Activated naive CD4-positive, alpha-beta T cell (primary cell): ENCODE measurements around the gene AKR1B15.
"Not testable (repeated sequence)": the region's sequence is repeated elsewhere in the genome, so short reads cannot be mapped to it uniquely, and the experiment has no call there.

Experiments
- DNase-seq, 4 experiments: peaks; one replicate each; lab custom pipeline; 2025; lab: John Stamatoyannopoulos, UW

The AKR1B15 gene

GRCh38 chr7:134548877-134549276, at the start of gene AKR1B15:
TSS of gene AKR1B15 (plus strand) at chr7:134549110. CDS start at chr7:134564620, 15,510 bp downstream.
- DNase-seq, result no peak

GRCh38 chr7:134500406-134500805, 48.5 kb upstream of the AKR1B15 start:
- DNase-seq, result no peak

- no peak for DNase-seq
Measured at GRCh38 chr7:134500982-134501381, 47.9 kb upstream of the AKR1B15 start.

- DNase-seq, result no peak
Measured at GRCh38 chr7:134502463-134503371, 46.2 kb upstream of the AKR1B15 start.

- DNase-seq, result no peak
Measured at GRCh38 chr7:134504660-134505164, 44.2 kb upstream of the AKR1B15 start.

- DNase-seq, result no peak
Measured at GRCh38 chr7:134505856-134506255, 43.1 kb upstream of the AKR1B15 start.

- no peak for DNase-seq
Measured at GRCh38 chr7:134509010-134509409, 39.9 kb upstream of the AKR1B15 start.

GRCh38 chr7:134510646-134511045, 38.3 kb upstream of the AKR1B15 start:
- no peak for DNase-seq

GRCh38 chr7:134512271-134512670, 36.6 kb upstream of the AKR1B15 start:
- no peak for DNase-seq

GRCh38 chr7:134513169-134513752, 35.6 kb upstream of the AKR1B15 start:
- DNase-seq, result peak in 1 of 4 experiments; percentile 1

- no peak for DNase-seq
Measured at GRCh38 chr7:134514106-134514505, 34.8 kb upstream of the AKR1B15 start.

- no peak for DNase-seq
Measured at GRCh38 chr7:134514663-134515062, 34.2 kb upstream of the AKR1B15 start.

- DNase-seq, result no peak
Measured at GRCh38 chr7:134515569-134516468, 33.1 kb upstream of the AKR1B15 start.

GRCh38 chr7:134520130-134520529, 28.8 kb upstream of the AKR1B15 start:
- no peak for DNase-seq

- DNase-seq, result no peak
Measured at GRCh38 chr7:134522601-134523000, 26.3 kb upstream of the AKR1B15 start.

- not testable (repeated sequence) for DNase-seq
Measured at GRCh38 chr7:134525449-134525848, 23.5 kb upstream of the AKR1B15 start.

- DNase-seq, result not testable (repeated sequence)
Measured at GRCh38 chr7:134526552-134527248, 22.2 kb upstream of the AKR1B15 start.

- no peak for DNase-seq
Measured at GRCh38 chr7:134527979-134528371, 20.9 kb upstream of the AKR1B15 start.

- DNase-seq, result no peak
Measured at GRCh38 chr7:134528749-134529148, 20.2 kb upstream of the AKR1B15 start.

- no peak for DNase-seq
Measured at GRCh38 chr7:134530460-134530859, 18.4 kb upstream of the AKR1B15 start.

GRCh38 chr7:134532180-134532953, 16.5 kb upstream of the AKR1B15 start:
- no peak for DNase-seq
